ENCODE measurements around the gene MED9. TPM values are rescaled to one million over a fixed set of nuclear protein-coding genes. Genes with fewer than 3 reads are reported as not detected.

Gene MED9
- total and polyA plus RNA-seq, 2 of the 8 experiments (the other 6 are each of a cell fraction or from before 2014, with no cell fraction given), result 15.8 to 19.7 TPM

- TF ChIP-seq EP300 (IDR thresholded peaks at IDR 0.05; ENCODE audit: borderline replicate concordance in 1 of 2, low read depth in 2 of 2, low read length in 2 of 2) (no peak), CHD2 (IDR thresholded peaks at IDR 0.05; ENCODE audit: low read length) (no peak), CBX8 (IDR thresholded peaks at IDR 0.05; ENCODE audit: borderline replicate concordance, low read depth, low read length) (no peak), GTF2F1 (IDR thresholded peaks at IDR 0.05; ENCODE audit: borderline replicate concordance, low read depth, low read length) (no peak), BACH1 (IDR thresholded peaks at IDR 0.05; ENCODE audit: low read length) (no peak), JUND (IDR thresholded peaks at IDR 0.05; ENCODE audit: low read length) (no peak), SP4 (IDR thresholded peaks at IDR 0.05; ENCODE audit: low read length) (no peak), FOSL1 (IDR thresholded peaks at IDR 0.05; ENCODE audit: insufficient read depth, low read depth, low read length) (no peak), GABPA (IDR thresholded peaks at IDR 0.05; ENCODE audit: borderline replicate concordance, insufficient read depth, low read length) (no peak), KDM1A (IDR thresholded peaks at IDR 0.05; ENCODE audit: borderline replicate concordance, low read length) (no peak)
Measured at GRCh38 chr17:17467016-17467415, 9.8 kb upstream of the MED9 start (continued).
